SU-DHL-6 (cell line): ENCODE measurements around the gene SSTR5.

ENCODE experiments used
- H2AFZ ChIP-seq: fragments of 200-600 bp; sonication (generic); 2 replicates; pipeline ENCODE4 v1.6.1; 2014; ENCODE audit warnings: low read depth, mild to moderate bottlenecking, moderate library complexity, mixed read lengths, antibody characterized with exemption, low read length; ENCODE audit not compliant: severe bottlenecking
- H3F3A ChIP-seq: fragments of 200-600 bp; shearing (Covaris generic); 2 replicates; pipeline ENCODE4 v1.6.0; 2016; ENCODE audit warnings: antibody characterized with exemption, mild to moderate bottlenecking; ENCODE audit not compliant: insufficient read depth
- H3K27ac ChIP-seq: fragments of 200-600 bp; sonication (generic); 2 replicates; pipeline ENCODE4 v1.5.1; 2016; ENCODE audit warnings: low read depth, mild to moderate bottlenecking, low read length, moderate library complexity, mixed read lengths
- H3K27me3 ChIP-seq: fragments of 200-600 bp; sonication (generic), shearing (Covaris generic); 2 replicates; pipeline ENCODE4 v1.6.0; 2014; ENCODE audit warnings: mild to moderate bottlenecking, low read length
- H3K36me3 ChIP-seq: fragments of 200-600 bp; sonication (generic); 2 replicates; pipeline ENCODE4 v1.6.1; 2014; ENCODE audit warnings: mild to moderate bottlenecking, low read length, mixed read lengths
- H3K4me2 ChIP-seq: fragments of 300-600, 200-600 bp; shearing (Covaris generic), sonication (generic); 2 replicates; pipeline ENCODE4 v1.6.0; 2014; ENCODE audit warnings: low read length, low read depth, mild to moderate bottlenecking; ENCODE audit not compliant: poor library complexity, severe bottlenecking
- H3K4me3 ChIP-seq: fragments of 200-600 bp; sonication (generic); 2 replicates; pipeline ENCODE4 v1.5.1; 2014; ENCODE audit warnings: antibody characterized with exemption, low read length, mild to moderate bottlenecking, mixed read lengths; ENCODE audit not compliant: insufficient read depth, poor library complexity, severe bottlenecking
- H3K79me2 ChIP-seq: fragments of 200-600 bp; sonication (generic); 2 replicates; pipeline ENCODE4 v1.6.1; 2014; ENCODE audit warnings: mild to moderate bottlenecking, low read length, moderate library complexity; ENCODE audit not compliant: insufficient read depth
- H3K9ac ChIP-seq: fragments of 200-600 bp; sonication (generic); 2 replicates; pipeline ENCODE4 v1.7.0; 2014; ENCODE audit warnings: mild to moderate bottlenecking, low read length
- H3K9me2 ChIP-seq: fragments of 200-600 bp; sonication (generic); replicated peaks from 2 replicates; pipeline ENCODE4 v1.6.1; 2014; ENCODE audit warnings: low read length; ENCODE audit not compliant: insufficient read depth
- H3K9me3 ChIP-seq: fragments of 200-600 bp; sonication (generic); 2 replicates; pipeline ENCODE4 v1.6.1; 2014; ENCODE audit warnings: low read length, mixed read lengths; ENCODE audit not compliant: insufficient read depth
- H4K20me1 ChIP-seq: fragments of 200-600 bp; sonication (generic); 2 replicates; pipeline ENCODE4 v1.6.1; 2014; ENCODE audit warnings: low read depth, mild to moderate bottlenecking, antibody characterized with exemption, low read length, moderate library complexity, mixed read lengths
- CTCF ChIP-seq: fragments of 200-600 bp; sonication (generic); IDR thresholded peaks from one replicate; pipeline ENCODE4 v1.5.1; 2017; ENCODE audit warnings: antibody characterized with exemption, mild to moderate bottlenecking, low read length, moderate library complexity; ENCODE audit not compliant: insufficient read depth, poor library complexity, severe bottlenecking
- EZH2phosphoT487 ChIP-seq: fragments of 200-600 bp; sonication (generic), shearing (Covaris generic); conservative IDR thresholded peaks from 2 replicates; pipeline ENCODE4 v1.6.1; 2018; ENCODE audit warnings: mild to moderate bottlenecking, antibody characterized with exemption, low read length, moderate library complexity, mixed read lengths

The SSTR5 gene

GRCh38 chr16:1070864-1071408 is 1.6 kb upstream of the SSTR5 start:
- H3K9me3 ChIP-seq: no peaks in the 10 kb centered on the region
- no peak overlapping the region for H3K27ac ChIP-seq
- H3K4me2 ChIP-seq: no peak overlapping the region
- H3K4me3 ChIP-seq: no peak overlapping the region
- no peak overlapping the region for H3K9ac ChIP-seq
- TF ChIP-seq CTCF (no peak), EZH2phosphoT487 (no peak)
- no peaks in the 10 kb centered on the region for H4K20me1 ChIP-seq
- H3K27me3 ChIP-seq: no peaks in the 10 kb centered on the region
- H3K9me2 ChIP-seq: no peaks in the 10 kb centered on the region
- no peaks in the 10 kb centered on the region for H3K79me2 ChIP-seq
- no peaks in the 10 kb centered on the region for H3F3A ChIP-seq
- H3K36me3 ChIP-seq: no peaks in the 10 kb centered on the region
- no peak overlapping the region for H2AFZ ChIP-seq

- no peaks in the 10 kb centered on the region for H3K27me3 ChIP-seq
- no peak for TF ChIP-seq CTCF
- no peak for TF ChIP-seq EZH2phosphoT487
Observed at GRCh38 chr16:1071561-1072225, 854 bp upstream of the SSTR5 start.

GRCh38 chr16:1073262-1073558 is 663 bp downstream of the SSTR5 start:
- Histone ChIP-seq H3K27me3 (no peaks in the 10 kb centered on the region), H3K27ac (no peak overlapping the region)

More at GRCh38 chr16:1071561-1072225, 854 bp upstream of the SSTR5 start:
- H4K20me1 ChIP-seq: no peaks in the 10 kb centered on the region
- no peaks in the 10 kb centered on the region for H3F3A ChIP-seq
- no peak overlapping the region for H2AFZ ChIP-seq
- no peak overlapping the region for H3K4me3 ChIP-seq
- H3K4me2 ChIP-seq: no peak overlapping the region
- no peaks in the 10 kb centered on the region for H3K9me3 ChIP-seq
- no peak overlapping the region for H3K27ac ChIP-seq
- no peaks in the 10 kb centered on the region for H3K9me2 ChIP-seq
- no peaks in the 10 kb centered on the region for H3K36me3 ChIP-seq
- H3K79me2 ChIP-seq: no peaks in the 10 kb centered on the region
- H3K9ac ChIP-seq: no peak overlapping the region

More at GRCh38 chr16:1073262-1073558, 663 bp downstream of the SSTR5 start:
- no peaks in the 10 kb centered on the region for H3F3A ChIP-seq
- H3K4me3 ChIP-seq: no peak overlapping the region
- H3K9me2 ChIP-seq: no peaks in the 10 kb centered on the region
- no peaks in the 10 kb centered on the region for H3K79me2 ChIP-seq
- H4K20me1 ChIP-seq: no peaks in the 10 kb centered on the region
- H3K36me3 ChIP-seq: no peaks in the 10 kb centered on the region
- no peaks in the 10 kb centered on the region for H3K9me3 ChIP-seq
- no peak overlapping the region for H3K4me2 ChIP-seq
- H2AFZ ChIP-seq: no peak overlapping the region
- H3K9ac ChIP-seq: no peak overlapping the region
- no peak for TF ChIP-seq CTCF
- TF ChIP-seq EZH2phosphoT487: no peak
